HS-27A (cell line): ENCODE data around the gene INHBC.

Source experiments
- DNase-seq: peaks from one replicate; pipeline ENCODE4 v3.0.0-alpha.2; 2012; ENCODE audit warnings: low read depth, missing footprints

The INHBC gene

DNA sequence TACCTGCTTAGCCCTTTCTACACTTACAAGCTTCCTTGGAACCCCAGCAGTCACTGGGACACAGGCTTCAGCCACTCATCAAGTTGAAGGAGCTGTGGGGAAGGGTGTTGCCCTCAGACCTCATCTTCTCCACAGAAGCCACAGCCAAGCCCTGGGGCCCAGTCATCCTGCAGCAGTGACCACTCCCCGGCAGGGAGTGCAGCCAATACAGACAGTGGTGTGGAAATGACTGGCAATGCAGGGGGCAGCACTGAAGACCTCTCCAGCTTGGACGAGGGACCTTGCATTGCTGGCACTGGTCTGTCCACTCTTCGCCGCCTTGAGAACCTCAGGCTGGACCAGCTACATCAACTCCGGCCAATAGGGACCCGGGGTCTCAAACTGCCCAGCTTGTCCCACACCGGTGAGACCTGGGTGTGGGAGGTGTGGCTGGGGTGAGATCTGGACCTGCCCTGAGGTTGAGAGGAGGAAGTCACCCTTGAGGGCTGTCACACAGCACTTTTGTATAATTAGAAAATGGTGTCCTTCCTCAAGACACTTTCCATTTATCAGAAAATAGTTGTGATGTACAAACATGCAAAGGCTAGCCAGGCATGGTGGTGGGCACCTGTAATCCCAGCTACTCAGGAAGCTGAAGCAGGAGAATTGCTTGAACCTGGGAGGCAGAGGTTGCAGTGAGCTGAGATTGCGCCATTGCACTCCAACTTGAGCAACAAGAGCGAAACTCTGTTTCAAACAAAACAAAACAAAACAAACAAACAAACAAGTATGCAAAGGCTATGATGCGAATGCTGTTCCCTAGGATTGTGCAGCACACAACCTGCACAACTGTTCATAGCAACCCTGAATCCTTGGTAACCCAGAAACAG is 34.9 kb downstream of the INHBC start:
- DNase-seq: no peak

GRCh38 chr12:57470286-57470969 is 35.8 kb downstream of the INHBC start:
- no peak for DNase-seq

DNA sequence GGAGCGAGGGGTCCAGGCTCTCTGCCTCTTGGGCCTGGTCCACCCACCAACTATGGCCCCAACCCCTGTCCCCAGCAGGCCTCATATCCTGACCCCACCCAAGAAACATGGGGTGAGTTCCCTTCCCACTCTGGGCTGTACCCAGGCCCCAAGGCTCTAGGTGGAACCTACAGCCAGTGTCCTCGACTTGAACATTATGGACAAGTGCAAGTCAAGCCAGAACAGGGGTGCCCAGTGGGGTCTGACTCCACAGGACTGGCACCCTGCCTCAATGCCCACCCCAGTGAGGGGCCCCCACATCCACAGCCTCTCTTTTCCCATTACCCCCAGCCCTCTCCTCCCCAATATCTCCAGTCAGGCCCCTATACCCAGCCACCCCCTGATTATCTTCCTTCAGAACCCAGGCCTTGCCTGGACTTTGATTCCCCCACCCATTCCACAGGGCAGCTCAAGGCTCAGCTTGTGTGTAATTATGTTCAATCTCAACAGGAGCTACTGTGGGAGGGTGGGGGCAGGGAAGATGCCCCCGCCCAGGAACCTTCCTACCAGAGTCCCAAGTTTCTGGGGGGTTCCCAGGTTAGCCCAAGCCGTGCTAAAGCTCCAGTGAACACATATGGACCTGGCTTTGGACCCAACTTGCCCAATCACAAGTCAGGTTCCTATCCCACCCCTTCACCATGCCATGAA is 36.5 kb downstream of the INHBC start:
- no peak for DNase-seq

- no peak for DNase-seq
Observed at GRCh38 chr12:57471661-57472060, 37.1 kb downstream of the INHBC start.

DNA sequence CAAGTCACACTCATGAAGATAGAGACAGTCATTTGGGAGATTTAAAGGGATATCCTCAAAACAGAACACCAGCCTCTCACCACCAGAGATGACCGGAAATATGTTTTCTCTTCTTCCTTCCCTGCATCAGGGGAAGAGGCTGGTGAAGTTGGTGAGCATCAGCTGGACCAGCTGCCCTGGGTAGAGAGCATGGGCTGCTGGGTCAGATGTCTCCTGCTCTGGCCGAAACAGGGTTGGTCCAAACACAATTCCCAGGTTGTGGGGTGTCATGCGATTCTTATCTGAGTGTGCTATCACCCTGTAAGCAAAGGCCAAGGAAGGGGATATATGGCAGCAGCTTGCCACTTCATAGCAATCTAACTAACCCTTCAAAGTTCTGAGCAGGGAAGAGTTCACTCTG is 37.8 kb downstream of the INHBC start:
- no peak for DNase-seq

- DNase-seq: no peak
Observed at GRCh38 chr12:57473392-57473791, 38.8 kb downstream of the INHBC start.

DNA sequence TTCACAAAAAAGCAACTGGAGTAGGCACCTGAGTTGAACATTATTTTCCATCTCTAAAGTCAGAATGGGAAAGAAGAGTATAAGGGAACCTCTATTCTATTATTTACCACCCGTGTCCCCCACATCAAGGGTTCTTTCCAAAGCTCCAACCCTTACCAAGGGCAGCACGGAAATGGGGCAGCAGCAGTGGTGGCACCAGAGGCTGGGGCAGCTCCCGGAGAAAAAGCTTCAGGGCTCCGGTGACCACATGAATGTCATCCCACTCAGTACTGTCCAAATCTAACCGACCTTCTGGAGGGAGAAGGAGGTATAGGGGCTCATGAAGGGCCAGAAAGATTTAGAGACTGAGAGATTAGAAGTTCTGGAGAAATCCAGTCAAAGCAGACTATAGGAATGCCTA is 39.3 kb downstream of the INHBC start:
- no peak for DNase-seq

- DNase-seq: no peak
Observed at GRCh38 chr12:57474430-57474829, 39.8 kb downstream of the INHBC start.

GRCh38 chr12:57474862-57475261 is 40.3 kb downstream of the INHBC start:
- no peak for DNase-seq

DNA sequence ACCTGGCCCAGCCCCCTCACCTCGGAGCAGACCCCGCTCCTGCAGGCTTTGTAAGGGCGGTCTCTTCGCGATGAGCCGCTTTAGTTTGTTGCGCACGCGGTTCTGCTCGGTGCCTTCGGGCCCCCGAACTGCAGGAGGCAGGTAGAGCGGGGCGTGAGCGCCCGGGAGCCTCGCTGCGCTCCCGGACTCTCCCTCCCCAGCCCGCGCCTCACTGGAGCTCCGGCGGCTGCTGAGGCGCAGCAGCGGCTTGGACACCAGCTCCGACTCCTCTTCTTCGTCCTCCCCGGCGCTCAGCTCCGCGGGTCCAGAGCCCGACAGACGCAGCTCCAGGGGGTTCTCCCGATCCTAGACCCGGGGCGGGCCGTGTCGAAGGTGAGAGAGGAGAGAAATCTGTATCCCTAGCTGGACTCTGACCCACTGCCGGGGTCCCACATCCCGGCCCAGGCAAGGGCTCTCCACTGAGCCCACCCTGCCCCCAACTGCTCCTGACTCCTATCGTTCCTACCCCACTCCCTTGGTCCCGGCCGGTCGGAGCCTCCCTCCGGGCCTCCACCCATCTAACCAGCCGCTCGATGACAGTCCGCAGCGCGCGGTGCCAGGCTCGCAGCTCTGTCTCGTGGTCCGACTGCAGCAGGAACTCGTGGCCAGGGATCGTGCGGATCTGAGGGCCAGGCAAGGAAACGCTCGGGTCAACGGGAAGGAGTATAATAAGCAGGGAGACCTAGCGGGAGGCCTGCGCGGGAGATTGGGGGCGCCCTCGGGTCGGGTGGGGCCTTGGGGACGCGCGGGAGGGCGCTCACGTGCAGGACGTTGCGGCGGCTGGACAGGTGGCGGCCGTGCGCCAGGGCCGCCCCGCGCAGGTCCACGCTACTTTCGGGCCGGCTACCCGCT is 40.9 kb downstream of the INHBC start:
- no peak for DNase-seq

DNA sequence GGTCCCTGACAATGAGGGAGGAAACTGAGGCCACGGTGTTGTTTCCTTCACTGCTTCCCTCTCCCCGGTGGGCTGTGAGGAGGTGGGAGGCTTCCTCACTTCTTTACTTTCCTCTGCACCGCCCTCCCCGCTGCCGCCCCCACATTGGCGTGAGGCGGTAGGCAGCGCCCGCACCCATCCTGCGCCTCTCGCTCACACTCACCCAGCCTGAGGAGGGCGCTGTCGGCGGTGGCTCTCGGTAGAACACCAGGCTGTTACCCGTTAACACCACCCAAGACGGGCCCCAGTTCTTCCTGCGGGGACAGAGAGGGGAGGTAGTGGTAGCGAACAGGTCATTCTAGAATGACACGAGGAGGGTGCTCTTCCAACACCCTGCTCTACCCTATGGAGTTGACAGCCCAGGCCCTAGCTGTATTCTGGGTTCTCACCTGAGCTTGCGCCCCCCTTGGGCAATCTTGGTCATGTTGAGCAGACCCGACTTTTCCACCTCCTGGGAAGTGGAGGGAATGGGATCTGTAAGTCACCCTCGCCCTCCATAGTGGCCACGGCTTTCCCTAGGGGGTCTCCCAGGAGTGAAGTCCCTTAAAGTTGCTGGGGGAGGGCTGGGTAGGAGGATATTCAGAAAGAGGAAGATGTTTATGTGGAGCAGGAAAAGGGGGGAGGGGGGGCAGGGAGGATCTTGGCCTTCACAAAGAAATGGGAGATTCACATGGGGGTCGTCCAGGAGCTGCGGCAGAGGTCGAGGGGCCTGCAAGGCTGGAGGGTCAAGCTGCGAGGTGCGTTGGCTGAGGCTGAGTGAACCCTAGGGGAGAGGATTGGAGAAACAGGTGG is 41.8 kb downstream of the INHBC start:
- DNase-seq: no peak

DNA sequence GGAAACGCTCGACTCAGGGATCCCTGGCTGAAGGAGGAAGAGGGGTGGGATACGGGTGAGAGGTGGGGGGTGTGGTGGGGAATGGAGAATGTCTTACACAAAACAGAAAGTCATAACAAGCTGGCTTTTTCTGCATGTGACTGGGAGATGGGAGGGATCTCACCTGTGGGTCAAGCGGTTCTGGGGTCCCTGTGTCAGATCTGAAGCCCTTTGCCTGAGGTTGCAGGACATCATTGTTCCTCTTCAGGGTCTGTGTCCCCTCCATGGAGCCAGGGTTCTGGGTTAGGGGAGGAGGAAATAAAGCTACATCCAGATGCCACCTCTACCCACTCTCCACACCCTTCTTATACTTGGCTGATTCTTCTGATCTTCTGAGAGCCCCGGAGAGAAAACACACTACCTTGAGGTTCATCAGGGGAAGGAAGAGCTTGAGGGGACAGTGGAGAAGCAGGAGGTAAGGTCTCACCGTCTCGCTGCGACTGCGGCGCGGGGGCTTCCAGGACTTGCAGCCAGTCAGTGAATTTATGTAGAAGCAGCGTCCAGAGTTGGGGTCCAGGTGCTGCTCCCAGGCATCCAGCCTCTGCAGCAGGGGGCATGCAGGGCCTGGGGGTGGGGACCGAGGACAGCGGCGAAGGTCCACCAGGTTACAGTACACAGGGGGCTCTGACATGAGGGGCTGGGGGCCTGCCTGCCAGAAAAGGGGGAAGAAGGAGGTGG is 42.6 kb downstream of the INHBC start:
- DNase-seq: no peak

DNA sequence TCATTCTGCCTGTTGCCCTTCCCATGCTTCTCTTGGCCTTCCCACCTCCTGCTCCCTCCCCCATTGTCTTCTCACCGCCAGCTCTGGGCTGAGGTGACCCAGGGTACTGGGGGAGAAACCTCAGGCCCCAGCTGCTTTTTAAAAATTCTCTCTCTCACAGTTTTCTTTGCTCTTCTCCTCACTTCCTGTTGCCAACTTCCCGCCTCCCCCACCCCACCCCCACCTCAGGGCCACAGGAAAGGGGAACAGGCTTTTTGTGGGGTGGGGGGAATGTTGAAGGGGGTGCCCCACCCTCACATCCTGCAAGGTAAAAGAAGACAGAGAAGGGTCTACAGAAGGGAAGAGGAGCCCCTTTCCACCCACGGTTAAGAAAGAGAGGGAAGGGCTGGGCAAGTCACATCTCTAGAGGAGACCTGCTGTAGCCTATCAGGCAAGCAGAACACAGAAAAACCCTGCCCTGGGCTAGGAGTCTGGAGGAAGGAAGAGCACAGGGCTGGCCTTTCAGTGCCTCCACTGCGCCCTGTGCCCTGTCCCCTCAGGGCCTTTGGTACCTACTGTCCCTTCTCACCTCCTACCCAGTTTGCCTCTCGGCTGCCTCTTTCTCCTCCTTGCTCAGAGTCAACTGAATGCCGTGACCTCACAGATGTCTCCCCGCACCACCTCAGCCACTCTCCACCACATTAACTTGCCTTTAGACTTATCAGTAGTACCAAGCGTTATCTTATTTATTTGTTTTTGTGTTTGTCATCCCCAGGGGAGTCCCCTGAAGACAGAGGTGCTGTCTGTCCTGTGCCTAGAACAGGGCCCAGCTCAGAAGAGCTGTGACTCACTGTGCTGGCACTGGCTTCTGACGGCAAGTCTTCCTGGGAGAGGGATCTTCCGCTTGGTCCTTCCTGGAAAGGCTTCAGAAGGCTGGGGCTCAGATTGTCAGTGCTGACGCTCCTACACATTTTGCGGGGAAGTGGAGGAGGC is 43.4 kb downstream of the INHBC start:
- DNase-seq: no peak

GRCh38 chr12:57479043-57479375 is 44.4 kb downstream of the INHBC start:
- no peak for DNase-seq

DNA sequence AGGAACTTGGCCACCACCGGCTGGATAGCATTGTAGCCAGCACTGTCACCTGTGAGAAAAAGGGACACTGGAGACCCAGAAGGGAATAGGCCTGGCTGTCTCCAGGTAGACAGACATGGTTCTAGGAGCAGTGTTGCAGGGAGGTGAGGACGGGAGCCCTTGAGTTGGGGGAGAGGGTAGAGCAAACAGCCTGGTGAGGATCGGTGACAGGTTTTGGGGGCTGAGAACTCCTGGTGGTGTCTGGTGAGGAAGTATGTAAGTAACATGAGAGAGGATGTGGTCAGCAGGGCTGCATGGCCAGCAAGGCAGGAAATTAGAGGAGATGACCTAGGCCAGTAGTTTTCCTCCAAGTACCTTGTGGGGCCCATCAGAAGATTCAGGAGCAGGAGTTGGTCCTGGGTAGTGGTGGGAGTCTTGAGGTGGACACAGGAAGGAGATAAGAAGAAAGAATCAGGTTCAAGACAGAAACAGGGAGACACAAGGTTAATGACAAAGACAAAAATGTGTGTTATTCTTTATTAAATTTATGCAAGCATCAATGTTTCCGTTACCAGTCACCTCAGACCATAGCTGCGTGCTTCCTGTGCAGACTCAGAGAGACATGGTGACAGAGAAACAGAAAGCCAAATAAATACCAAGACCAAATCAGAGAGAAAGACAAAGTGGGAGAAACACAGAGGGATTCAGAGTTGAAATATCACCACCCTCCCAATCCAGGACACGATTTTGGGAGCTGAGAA is 45.0 kb downstream of the INHBC start, which contains the start of gene ARHGAP9:
Gene ARHGAP9 (minus strand): TSS at position 491 of the 740 bp plus-strand sequence. CDS start 460 bp downstream, at position 31.
- no peak for DNase-seq

- DNase-seq: no peak
Observed at GRCh38 chr12:57481671-57482070, 47.1 kb downstream of the INHBC start.

DNA sequence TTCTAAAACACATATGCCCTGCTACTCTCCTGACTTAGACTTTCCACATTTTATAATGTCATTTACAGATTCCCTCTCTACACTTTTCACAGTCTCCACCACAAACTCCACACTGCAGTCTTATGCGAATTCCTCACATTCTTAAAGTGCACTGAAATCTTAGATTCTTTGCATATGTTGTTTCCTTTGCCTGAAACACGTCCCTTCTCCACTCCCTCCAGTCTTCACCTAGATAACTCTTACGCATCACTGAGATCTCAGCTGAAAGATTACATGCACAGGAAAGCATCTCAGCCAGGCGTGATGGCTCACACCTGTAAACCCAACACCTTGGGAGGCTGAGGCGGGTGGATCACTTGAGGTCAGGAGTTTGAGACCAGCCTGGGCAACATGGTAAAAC is 48.9 kb downstream of the INHBC start:
- no peak for DNase-seq

- no peak for DNase-seq
Observed at GRCh38 chr12:57485695-57486094, 51.1 kb downstream of the INHBC start.
